NCI-H82 treated with DMSO at 0.1 percent for 48 hours (cell line): Measurements from ENCODE around the gene SUSD5.

Experiments used
- DNase-seq: peaks from one replicate; lab custom pipeline; 2025; ENCODE audit not compliant: unreplicated experiment; lab: John Stamatoyannopoulos, UW

SUSD5 gene

DNA sequence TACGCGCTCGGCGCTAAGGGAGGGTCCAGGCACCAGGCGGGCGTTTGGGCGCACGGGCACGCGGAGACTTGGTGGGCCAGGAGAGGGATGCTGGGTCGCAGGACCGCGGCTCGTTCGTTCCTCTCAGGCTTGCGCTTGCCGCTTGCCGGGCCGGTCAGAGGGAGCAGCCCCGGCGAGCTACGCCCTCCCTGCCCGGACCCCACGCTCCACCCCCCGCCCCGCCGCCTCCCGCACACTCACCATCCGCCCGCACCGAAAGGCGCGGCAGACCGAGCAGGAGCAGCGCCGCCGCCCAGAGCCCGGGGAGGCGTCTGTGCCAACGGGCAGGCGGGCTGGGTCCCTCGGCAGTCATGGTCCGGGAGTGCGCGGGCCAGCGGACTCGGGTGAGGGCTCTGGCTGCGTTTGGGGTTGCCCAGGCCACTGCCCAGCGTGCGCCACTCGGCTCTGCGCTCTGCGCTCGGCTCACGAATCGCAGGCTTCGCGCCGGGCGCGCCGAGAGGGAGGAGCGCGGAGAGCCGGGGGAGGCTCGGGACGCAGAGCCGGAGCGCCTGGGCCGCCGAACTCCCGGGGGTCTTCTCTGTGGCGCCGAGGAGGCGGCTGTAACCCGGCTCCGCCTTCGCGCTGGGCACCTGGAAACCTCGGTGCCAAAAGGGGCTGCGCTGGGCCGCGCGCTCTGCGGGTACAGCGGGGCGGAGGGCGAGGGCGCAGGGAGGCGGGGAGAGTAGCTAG is at the start of gene SUSD5:
TSS of gene SUSD5 (minus strand) at position 365 of the 729 bp plus-strand sequence. CDS start at position 352, 13 bp downstream.
- no peak for DNase-seq

DNA sequence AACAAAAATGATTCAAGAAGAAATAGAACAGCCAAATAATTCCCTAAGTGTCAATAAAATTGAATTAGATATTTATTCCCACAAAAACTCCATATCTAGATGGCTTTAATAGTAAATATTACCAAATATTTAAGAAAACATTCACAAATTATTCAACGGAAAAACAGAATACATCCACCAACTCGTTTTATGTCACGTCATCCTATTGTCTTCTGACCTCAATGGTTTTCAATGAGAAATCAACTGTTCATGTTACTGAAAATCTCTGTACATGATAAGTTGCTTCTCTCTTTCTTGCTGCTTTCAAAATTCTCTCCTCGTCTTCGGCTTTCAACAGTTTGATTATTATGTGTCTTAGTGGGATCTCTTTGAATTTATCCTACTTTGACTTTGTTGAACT is 41.5 kb upstream of the SUSD5 start:
- no peak for DNase-seq

DNA sequence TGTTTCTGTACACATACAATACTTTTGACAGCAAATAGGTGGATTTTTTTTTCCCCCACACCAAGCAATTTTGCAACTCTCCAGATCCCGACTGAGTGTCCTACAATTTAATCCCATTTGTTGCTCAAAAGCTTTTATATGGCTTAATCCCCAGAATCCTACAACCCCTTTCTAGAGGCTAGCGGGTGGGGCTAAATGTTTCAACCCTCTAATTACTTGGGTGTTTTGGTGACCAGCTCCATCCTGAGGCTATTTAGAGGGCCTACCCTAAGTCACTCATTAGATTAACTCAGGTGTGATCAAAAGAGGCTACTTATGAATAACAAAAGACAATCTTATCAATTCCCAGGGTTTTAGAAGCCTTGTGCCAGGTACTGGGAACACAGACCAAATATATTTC is 37.6 kb upstream of the SUSD5 start:
- DNase-seq: peak; percentile 89

DNA sequence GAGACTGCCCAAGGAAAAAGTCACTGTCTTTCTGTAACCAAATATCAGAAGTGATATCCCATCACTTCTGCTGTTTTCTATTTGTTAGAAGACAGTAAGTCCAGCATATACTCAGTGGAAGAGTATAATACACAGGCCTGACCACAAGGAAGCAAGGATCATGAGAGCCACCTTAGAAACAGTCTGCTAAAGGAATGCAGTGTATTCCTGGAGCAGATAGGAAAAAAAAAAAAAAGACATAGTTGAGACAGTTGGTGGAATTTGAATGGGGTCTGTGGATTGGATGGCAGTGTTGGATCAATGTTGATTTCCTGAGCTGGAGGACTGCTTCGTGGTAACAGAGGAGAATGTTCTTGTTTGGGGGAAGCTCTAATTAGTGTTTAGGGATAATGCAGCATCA is 32.1 kb upstream of the SUSD5 start:
- DNase-seq: no peak

DNA sequence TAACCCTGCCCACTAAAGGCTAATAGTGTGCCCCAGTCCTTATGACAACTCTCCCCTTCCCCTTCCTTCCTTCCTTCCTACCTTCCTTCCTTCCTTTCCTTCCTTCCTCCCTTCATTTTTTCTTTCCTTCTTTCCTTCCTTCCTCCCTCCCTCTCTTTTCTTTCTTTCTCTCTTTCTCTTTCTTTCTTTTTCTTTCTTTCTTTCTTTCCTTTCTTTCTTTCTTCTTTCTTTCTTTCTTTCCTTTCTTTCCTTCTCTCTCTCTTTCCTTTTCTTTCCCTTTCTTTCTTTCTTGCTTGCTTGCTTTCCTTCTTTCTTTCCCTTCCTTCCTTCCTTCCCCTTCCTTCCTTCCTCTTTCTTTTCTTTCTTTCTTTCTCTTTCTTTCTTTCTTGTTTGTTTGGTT is 28.2 kb upstream of the SUSD5 start:
- DNase-seq: no peak

DNA sequence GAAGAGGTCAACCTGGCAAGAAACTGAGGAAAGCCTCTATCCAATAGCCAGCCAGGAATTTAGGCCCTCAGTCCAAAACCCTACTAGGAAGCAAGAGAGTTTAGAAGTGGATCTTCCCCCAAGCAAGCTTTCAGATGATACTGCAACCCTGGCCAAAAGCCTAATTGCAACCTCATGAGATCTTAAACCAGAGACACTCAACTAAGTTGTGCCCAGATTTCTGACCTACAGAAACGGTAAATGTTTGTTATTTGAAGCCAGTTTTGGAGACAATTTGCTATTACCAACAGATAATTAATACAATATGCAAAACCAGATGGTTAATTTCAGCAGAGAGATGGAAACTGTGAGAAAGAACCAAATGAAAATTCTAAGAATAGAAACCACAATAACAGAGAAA is 21.7 kb upstream of the SUSD5 start:
- DNase-seq: no peak

DNA sequence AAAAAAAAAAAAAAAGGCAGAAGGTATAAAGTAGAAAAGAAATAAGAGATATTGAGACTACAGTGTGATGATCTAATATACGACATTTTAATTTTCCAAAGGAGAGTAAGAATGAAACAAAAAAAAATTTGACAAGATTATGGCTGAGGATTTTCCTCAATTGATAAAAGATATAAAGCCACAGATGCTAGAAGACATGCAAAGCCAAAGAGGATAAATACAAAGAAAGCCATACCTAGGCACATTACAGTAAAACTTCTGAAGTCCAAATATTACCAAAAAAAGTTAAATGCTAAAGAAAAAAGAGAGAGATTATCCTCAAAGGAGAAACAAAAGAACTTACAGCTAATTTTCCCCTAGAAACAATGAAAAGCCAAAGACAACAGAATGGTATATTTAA is 20.3 kb upstream of the SUSD5 start:
- no peak for DNase-seq

DNA sequence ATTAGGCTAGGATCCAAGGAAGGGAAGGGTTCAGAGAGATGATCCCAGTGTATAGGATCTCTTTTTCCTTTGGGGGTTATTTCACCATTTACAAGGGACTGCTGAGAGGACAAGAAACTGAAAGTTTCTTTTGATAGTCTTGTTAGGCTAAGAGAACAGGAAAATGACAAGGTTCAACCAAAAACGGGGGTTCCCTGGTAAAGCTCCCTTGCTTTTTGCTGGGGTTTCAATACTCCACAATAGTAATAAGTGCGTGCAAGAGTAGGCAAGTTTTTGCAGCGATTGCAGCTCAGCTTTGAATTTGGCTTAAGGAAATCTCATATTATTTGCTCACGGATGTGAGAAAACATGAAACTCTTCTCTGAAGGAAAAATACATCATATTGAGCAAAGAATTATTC is 18.8 kb upstream of the SUSD5 start:
- DNase-seq: no peak

DNA sequence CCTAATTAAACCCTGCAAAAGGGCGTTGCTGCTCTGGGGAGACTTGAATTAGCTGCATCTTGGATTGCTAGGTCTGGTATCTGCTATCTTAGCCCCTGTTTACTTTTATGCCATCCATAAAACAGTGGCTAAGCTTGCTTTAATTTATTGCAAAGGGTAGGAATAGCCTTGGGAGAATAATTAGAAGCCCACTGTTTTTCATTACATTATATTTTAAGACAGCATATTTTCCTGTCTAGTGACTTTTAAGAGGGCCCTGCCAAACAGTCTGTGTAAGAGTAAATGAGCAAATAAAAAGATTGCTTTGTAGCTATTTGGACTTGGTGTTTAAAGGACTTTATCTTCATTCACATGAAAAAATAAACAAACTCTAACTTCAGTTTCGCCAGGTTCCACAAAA is 17.4 kb upstream of the SUSD5 start:
- no peak for DNase-seq

DNA sequence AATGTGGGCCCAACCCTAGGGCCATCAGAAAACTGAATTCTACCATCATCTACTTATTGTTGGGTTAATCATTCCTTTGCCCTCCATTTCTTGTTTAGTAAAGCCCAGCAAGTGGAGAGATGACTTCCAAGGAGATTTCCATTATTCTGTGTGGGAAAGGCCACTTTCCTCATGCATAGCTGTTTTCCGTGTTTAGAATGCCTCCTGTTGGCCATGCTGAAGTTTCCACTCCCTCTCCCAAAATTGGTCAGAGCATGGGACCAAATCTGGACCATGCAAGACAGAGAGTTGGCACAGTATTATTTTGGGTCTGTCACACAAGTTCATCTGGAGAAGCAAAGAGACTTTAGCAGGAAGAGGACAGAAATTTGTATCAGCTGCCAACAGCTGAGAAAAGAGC is 15.3 kb upstream of the SUSD5 start:
- no peak for DNase-seq

DNA sequence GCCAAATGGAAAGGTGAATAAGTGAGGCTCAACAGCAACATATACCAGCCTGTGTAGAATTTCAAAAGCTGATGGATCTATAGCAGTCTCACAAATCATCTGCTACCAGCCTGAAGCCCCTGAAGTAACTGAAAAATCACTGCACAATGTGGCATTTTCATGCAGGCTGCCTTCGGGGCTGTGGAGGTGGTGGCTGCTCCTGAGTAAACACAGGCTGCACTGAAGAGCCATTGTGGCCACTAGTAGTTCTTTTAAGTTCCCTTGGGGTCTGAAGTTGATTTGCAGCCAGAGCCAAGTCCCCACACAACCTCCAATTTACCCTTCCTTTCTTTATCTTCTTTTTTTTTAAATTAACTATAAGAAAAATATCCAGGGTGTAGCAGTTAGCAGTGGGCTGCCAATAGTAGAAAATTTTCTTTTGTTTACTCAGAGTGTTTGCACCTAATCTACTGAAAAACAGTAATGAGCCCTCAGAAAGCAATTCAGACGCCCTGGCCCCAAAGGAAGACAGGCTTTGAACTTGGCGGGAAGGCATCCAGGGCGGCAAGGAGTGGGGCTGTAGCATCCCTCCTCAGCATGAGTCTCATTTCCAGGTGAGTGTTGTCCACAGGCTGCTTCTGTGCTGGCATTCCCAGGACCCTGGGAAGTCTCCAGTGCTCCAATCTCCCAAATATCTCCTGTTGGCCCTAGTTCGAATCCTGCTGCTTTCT is 13.3 kb upstream of the SUSD5 start:
- DNase-seq: no peak

DNA sequence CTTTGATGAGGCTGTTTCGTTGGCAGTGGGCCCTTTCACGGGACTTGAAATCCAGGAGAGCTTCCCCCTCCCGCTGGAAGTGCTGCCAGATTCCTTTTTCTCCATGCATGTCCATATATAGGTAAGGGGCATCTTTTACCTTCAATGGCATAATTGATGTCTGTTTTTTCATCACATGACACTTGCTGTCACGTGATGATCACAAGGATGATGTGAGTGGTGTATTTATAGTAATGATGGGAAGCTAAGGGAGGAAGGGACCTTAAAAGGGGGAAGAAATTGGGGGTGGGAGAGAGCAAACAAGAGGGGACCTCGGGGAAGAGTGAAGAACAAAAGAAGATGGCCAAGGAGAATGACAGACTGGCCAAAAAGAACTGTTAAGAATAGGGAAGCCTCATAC is 11.3 kb upstream of the SUSD5 start:
- DNase-seq: no peak

DNA sequence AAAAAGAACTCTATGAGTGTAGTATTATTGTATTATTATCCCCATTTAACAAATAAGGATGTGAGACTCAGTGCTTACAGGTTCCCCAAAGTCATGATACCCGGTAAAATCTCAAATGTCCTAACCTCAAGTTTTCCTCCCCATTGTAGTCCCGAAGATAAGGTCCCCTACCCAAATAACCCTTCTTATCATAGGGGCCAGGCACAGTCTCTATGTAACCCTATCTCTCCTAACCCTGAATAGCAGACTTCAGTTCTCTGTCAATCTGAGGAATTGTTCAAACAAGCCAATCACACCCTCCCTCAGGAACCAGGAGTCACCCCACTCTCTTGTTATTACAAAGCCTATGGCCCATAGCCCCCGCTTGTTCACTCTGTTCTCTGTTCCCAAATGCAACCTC is 10.5 kb upstream of the SUSD5 start:
- DNase-seq: no peak

DNA sequence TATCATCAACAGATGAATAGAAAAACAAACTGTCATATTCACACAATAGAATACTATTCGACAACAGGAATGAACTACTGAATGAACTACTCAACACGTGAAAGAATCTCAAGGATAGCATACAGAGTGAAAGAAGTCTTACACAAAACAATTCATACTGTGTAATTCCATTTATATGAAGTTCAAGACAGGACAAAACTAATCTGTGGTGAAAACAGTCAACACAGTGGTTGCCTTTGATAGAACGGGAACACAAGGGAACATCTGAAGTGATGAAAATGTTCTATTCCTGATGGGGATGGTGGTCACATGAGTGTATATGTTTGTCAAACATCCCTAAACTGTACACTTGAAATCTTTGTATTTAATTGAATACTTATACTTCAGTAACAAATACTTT is 2.6 kb upstream of the SUSD5 start:
- DNase-seq: no peak

DNA sequence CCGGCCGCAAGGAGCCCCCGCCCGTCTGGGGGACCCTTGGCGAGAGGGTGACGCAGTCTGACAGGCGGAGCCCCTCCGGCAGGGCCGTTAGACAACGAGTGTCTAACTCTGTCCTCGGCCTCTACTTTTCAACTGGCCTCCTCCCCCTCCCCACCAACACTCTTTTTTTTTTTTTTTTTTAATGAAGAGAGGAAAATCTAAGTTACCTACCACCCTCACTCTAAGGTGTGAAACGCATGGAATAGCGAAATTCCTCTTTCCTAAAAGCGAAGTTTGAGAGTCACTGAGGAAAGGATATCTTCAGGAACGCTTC is 521 bp upstream of the SUSD5 start:
- DNase-seq: no peak

DNA sequence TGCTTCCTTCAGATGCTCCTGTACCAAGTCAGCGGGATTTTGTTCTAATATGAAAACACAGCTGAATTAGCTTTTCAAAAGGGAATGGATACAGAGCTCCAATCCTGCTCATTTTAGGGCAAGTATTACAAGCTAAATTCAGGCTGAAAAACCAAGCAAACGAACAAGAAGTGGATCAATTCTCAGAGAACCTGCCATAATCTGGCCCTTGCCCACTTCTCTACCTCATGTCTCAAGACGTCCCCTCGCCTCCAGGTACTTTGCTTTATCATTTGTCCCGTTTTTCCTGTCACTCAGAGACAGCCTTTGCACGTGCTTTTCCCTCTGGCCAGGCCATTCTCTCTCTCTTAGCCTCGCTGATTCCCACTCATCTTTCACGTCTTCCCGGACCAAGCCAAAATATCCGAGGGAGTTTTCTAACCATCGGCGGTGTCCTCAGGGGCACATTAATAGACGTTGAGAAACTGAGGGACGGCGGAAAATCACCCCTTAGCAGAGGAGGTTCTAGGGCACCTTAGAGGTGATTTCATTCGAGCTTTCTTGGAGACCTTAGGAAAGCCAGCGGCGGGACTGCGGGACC is 654 bp downstream of the SUSD5 start:
- DNase-seq: no peak

DNA sequence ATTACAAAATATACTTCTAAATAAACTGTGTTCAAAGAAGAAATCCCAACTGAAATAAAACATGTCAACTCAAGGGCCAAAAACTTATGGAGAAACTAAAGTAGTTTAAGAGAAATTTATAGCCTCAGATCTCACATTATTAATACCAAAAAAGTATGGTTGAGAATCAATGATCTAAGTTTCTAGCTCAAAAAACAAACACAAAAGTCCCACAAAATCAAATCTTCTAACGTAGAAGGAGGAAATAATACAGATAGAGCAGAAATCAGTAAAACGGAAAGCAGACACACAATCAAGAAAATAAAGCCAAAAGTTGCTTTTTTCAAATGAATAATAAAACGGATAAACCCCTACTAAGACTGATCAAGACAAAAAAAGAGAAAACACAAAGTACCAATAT is 2.9 kb downstream of the SUSD5 start:
- no peak for DNase-seq

DNA sequence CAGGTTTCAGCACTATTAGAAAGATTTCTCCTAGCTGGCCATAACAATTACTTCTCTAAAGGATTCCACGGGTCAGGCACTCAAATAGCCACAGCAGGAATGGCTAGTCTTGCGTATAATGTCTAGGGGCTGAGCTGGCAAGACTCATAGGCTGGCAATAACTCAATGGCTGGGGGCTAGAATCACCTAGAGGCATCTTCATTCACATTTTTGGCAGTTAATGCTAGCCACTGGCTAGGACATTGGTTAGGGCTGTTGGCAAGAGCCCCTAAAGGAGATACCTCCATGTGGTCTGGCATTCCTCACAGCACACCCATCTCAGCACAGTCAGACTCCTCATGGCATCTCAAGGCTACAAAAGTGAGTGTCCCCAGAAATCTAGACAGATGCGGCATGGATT is 6.2 kb downstream of the SUSD5 start:
- DNase-seq: no peak

DNA sequence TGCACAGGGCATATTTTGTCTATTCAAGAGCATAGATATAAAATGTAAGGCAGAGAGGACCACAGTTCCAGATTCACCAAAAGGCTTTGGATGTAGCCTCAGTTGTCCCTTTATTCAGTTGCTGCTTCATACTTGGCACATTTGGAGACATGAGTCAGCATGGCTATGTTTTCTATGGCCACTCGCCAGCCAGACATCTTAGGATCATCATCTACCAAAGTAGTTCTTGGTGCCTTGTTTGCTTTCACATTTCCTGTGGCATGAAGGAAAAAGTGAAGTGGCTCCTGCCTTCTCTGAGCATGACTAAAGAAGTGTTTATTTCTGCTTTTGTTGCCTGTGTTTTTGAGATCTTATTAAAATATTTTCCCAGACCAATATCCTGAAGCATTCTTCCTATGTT is 7.2 kb downstream of the SUSD5 start:
- no peak for DNase-seq

DNA sequence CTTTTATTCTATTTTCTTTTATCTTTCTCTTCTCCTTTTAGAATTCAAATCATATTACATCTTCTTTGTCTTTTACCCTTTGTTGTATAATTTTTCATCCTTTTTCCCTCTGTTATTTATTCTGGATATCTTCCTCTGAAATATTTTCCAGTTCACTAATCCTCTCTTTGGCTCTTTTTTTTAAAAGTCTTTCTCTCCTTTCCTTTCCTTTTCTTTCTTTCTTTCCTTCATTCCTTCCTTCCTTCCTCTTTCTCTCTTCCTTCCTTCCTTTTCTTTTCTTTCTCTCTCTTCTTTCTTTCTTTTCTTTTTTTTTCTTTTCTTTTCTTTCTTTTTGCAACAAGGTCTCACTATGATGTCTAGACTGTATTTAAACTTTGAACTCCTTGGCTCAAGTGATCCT is 9.3 kb downstream of the SUSD5 start:
- no peak for DNase-seq

DNA sequence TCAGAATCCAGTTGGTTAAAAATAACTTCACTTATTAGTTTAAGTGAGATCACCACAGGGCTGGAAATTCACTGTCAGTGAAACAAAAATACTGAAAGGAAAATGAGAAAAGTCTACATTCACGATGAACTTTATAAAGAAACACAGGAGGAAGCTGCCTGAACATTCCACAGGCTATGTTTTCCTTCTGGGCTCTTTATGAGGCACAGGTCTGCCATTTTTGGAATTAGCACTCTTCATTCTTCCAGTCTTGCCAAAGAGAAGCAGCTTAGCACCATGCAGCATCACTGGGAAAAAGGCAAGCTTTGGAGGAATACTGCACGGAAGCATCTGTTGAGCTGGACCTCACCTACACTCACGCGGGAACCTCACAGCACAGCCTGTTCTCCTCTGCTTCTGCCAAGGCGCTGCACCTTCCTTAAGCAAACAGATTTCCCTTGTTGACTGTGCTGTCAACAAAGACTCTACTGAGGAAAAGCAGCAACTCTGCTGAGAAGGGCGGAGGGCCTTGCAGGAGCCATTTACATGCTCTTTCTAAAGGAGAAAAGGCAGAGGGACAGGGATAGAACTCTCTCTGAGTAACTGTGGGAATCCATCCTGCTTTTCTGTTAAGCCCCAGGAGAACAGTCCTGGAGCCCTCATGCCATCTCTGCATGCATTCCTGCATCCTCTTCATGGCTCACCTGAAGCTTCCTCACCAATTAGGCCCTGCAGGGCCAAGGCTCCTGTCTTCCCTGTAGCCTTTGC is 15.7 kb downstream of the SUSD5 start:
- DNase-seq: no peak

DNA sequence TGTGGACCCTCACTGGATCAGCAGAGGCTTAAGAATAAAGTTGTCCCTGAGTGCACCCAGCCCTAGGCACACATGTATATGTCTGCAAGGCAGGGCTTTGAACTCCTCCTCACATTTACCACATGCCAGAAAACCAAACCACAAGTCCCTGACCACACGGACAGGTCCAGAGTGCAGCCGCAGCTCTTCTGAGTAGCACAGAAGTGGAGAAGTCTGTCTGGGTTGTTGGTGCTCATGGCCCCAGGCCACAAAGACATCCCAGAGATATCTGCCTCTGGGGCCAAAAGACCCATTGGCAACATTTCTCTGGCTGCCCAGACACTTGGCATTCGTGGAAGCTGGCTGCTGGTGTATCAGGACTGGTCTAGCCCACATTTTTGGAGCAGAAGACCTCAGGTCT is 17.4 kb downstream of the SUSD5 start:
- no peak for DNase-seq
